WTC11 (cell line): ENCODE data around the gene ALCAM.

Experiments
- CREB1 ChIP-seq: sonication (generic); formaldehyde crosslinking; IDR thresholded peaks from 2 replicates; pipeline ENCODE4 v1.8.0; 2023; ENCODE audit warnings: mild to moderate bottlenecking, missing genetic modification reagents
- FOXJ3 ChIP-seq: sonication (generic); formaldehyde crosslinking; IDR thresholded peaks from 2 replicates; pipeline ENCODE4 v1.9.0; 2021; ENCODE audit warnings: missing genetic modification reagents, mild to moderate bottlenecking, borderline replicate concordance
- FOXK1 ChIP-seq: sonication (generic); formaldehyde crosslinking; IDR thresholded peaks from 2 replicates; pipeline ENCODE4 v1.8.0; 2022; ENCODE audit warnings: mild to moderate bottlenecking, moderate library complexity, missing genetic modification reagents
- JUN ChIP-seq: sonication (generic); formaldehyde crosslinking; IDR thresholded peaks from 2 replicates; pipeline ENCODE4 v1.8.0; 2023; ENCODE audit warnings: mild to moderate bottlenecking, missing genetic modification reagents
- SMAD3 ChIP-seq: sonication (generic); formaldehyde crosslinking; IDR thresholded peaks from 2 replicates; pipeline ENCODE4 v1.8.0; 2022; ENCODE audit warnings: missing genetic modification reagents, mild to moderate bottlenecking, borderline replicate concordance
- SP1 ChIP-seq: sonication (generic); formaldehyde crosslinking; conservative IDR thresholded peaks from 2 replicates; pipeline ENCODE4 v1.8.1; 2022; ENCODE audit warnings: missing genetic modification reagents
- TCF7 ChIP-seq: sonication (generic); formaldehyde crosslinking; IDR thresholded peaks from 2 replicates; pipeline ENCODE4 v1.8.0; 2022; ENCODE audit warnings: mild to moderate bottlenecking, low read depth, missing genetic modification reagents, moderate library complexity
- TP53 ChIP-seq: sonication (generic); formaldehyde crosslinking; IDR thresholded peaks from 2 replicates; pipeline ENCODE4 v1.8.1; 2023; ENCODE audit warnings: mild to moderate bottlenecking, missing genetic modification reagents
- TF ChIP-seq, protein P1 (sequence below): fragments of 200-600 bp; IDR thresholded peaks from 2 replicates; pipeline ENCODE4 v1.8.0; 2022; ENCODE audit warnings: antibody characterized with exemption
- TF ChIP-seq, protein P2 (sequence below): sonication (generic); formaldehyde crosslinking; IDR thresholded peaks from 2 replicates; pipeline ENCODE4 v1.8.0; 2022; ENCODE audit warnings: missing genetic modification reagents
- TF ChIP-seq, protein P3 (sequence below): sonication (generic); formaldehyde crosslinking; IDR thresholded peaks from 2 replicates; pipeline ENCODE4 v1.8.0; 2022; ENCODE audit warnings: mild to moderate bottlenecking, missing genetic modification reagents
- TF ChIP-seq, protein P4 (sequence below): sonication (generic); formaldehyde crosslinking; IDR thresholded peaks from 2 replicates; pipeline ENCODE4 v1.8.1; 2022; ENCODE audit warnings: mild to moderate bottlenecking, missing genetic modification reagents, moderate library complexity, borderline replicate concordance
- TF ChIP-seq, protein P5 (sequence below): sonication (generic); formaldehyde crosslinking; IDR thresholded peaks from 2 replicates; pipeline ENCODE4 v1.8.1; 2023; ENCODE audit warnings: mild to moderate bottlenecking, missing genetic modification reagents
- TF ChIP-seq, protein P6 (sequence below): fragments of 250-450 bp; sonication (Bioruptor Pico); IDR thresholded peaks from 2 replicates; pipeline ENCODE4 v2.1.2; 2022; ENCODE audit warnings: mild to moderate bottlenecking, moderate library complexity

DNA sequence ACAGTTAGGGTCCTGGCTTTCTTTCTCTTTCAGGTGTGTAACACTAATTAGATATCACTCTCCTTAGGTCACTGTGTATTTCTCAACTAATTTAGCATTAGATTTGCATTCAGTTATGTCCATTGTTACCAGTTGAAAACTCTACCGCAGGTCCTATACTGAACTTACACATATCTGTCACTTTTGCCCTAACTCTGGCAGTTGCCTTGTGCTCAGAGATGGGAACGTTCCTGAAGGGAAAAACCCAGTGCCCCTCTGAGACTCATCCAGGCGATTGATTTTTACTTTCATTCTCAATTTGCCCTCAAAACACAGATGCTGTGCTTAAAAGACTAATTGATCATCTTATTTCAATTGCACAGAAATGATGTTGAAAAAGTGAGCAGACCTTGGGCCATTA lies 249.1 kb downstream of the ALCAM start:
- TF ChIP-seq SP1 (CRISPR knock-in tag) (no peak), CREB1 (no peak), TP53 (CRISPR knock-in tag) (no peak), FOXK1 (CRISPR knock-in tag) (no peak), TCF7 (CRISPR knock-in tag) (no peak), FOXJ3 (no peak), SMAD3 (no peak), JUN (no peak)
- TF ChIP-seq, protein P1, sequence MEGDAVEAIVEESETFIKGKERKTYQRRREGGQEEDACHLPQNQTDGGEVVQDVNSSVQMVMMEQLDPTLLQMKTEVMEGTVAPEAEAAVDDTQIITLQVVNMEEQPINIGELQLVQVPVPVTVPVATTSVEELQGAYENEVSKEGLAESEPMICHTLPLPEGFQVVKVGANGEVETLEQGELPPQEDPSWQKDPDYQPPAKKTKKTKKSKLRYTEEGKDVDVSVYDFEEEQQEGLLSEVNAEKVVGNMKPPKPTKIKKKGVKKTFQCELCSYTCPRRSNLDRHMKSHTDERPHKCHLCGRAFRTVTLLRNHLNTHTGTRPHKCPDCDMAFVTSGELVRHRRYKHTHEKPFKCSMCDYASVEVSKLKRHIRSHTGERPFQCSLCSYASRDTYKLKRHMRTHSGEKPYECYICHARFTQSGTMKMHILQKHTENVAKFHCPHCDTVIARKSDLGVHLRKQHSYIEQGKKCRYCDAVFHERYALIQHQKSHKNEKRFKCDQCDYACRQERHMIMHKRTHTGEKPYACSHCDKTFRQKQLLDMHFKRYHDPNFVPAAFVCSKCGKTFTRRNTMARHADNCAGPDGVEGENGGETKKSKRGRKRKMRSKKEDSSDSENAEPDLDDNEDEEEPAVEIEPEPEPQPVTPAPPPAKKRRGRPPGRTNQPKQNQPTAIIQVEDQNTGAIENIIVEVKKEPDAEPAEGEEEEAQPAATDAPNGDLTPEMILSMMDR: no peak
- TF ChIP-seq, protein P2, sequence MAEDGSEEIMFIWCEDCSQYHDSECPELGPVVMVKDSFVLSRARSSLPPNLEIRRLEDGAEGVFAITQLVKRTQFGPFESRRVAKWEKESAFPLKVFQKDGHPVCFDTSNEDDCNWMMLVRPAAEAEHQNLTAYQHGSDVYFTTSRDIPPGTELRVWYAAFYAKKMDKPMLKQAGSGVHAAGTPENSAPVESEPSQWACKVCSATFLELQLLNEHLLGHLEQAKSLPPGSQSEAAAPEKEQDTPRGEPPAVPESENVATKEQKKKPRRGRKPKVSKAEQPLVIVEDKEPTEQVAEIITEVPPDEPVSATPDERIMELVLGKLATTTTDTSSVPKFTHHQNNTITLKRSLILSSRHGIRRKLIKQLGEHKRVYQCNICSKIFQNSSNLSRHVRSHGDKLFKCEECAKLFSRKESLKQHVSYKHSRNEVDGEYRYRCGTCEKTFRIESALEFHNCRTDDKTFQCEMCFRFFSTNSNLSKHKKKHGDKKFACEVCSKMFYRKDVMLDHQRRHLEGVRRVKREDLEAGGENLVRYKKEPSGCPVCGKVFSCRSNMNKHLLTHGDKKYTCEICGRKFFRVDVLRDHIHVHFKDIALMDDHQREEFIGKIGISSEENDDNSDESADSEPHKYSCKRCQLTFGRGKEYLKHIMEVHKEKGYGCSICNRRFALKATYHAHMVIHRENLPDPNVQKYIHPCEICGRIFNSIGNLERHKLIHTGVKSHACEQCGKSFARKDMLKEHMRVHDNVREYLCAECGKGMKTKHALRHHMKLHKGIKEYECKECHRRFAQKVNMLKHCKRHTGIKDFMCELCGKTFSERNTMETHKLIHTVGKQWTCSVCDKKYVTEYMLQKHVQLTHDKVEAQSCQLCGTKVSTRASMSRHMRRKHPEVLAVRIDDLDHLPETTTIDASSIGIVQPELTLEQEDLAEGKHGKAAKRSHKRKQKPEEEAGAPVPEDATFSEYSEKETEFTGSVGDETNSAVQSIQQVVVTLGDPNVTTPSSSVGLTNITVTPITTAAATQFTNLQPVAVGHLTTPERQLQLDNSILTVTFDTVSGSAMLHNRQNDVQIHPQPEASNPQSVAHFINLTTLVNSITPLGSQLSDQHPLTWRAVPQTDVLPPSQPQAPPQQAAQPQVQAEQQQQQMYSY (CRISPR knock-in tag): no peak
- TF ChIP-seq, protein P3, sequence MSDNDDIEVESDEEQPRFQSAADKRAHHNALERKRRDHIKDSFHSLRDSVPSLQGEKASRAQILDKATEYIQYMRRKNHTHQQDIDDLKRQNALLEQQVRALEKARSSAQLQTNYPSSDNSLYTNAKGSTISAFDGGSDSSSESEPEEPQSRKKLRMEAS (CRISPR knock-in tag): no peak
- TF ChIP-seq, protein P4, sequence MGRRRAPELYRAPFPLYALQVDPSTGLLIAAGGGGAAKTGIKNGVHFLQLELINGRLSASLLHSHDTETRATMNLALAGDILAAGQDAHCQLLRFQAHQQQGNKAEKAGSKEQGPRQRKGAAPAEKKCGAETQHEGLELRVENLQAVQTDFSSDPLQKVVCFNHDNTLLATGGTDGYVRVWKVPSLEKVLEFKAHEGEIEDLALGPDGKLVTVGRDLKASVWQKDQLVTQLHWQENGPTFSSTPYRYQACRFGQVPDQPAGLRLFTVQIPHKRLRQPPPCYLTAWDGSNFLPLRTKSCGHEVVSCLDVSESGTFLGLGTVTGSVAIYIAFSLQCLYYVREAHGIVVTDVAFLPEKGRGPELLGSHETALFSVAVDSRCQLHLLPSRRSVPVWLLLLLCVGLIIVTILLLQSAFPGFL (CRISPR knock-in tag): no peak
- TF ChIP-seq, protein P5, sequence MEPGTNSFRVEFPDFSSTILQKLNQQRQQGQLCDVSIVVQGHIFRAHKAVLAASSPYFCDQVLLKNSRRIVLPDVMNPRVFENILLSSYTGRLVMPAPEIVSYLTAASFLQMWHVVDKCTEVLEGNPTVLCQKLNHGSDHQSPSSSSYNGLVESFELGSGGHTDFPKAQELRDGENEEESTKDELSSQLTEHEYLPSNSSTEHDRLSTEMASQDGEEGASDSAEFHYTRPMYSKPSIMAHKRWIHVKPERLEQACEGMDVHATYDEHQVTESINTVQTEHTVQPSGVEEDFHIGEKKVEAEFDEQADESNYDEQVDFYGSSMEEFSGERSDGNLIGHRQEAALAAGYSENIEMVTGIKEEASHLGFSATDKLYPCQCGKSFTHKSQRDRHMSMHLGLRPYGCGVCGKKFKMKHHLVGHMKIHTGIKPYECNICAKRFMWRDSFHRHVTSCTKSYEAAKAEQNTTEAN (CRISPR knock-in tag): no peak
- TF ChIP-seq, protein P6, sequence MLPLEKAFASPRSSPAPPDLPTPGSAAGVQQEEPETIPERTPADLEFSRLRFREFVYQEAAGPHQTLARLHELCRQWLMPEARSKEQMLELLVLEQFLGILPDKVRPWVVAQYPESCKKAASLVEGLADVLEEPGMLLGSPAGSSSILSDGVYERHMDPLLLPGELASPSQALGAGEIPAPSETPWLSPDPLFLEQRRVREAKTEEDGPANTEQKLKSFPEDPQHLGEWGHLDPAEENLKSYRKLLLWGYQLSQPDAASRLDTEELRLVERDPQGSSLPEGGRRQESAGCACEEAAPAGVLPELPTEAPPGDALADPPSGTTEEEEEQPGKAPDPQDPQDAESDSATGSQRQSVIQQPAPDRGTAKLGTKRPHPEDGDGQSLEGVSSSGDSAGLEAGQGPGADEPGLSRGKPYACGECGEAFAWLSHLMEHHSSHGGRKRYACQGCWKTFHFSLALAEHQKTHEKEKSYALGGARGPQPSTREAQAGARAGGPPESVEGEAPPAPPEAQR (CRISPR knock-in tag): no peak
